Suprapubic skin (tissue), 4 donors: Measurements from ENCODE around the gene DNAH2. TPM values are rescaled to one million over a fixed set of nuclear protein-coding genes. Genes with fewer than 3 reads are reported as not detected.

ENCODE experiments used
- DNase-seq, 2 donors: peaks; one replicate each; pipeline ENCODE4 v3.0.0-alpha.2; 2019; ENCODE audit warnings: low spot score in 2 of 2
- H3K27ac ChIP-seq: fragments of 200-600 bp; sonication (generic); one replicate; pipeline ENCODE4 v1.5.1; 2019
- H3K27me3 ChIP-seq: fragments of 200-600 bp; sonication (generic); one replicate; pipeline ENCODE4 v1.5.1; 2019
- H3K36me3 ChIP-seq: fragments of 200-600 bp; sonication (generic); one replicate; pipeline ENCODE4 v1.5.1; 2019
- H3K4me1 ChIP-seq: fragments of 200-600 bp; sonication (generic); one replicate; pipeline ENCODE4 v1.5.1; 2019
- H3K4me3 ChIP-seq: fragments of 200-600 bp; sonication (generic); one replicate; pipeline ENCODE4 v1.5.1; 2019; ENCODE audit warnings: mild to moderate bottlenecking
- H3K9me3 ChIP-seq: fragments of 200-600 bp; sonication (generic); one replicate; pipeline ENCODE4 v1.5.1; 2019
- CTCF ChIP-seq, 2 donors: fragments of 200-600 bp in 1 of 2; fragments of 450-650 bp in 1 of 2; sonication (generic) in 1 of 2; IDR thresholded peaks; one replicate each; pipeline ENCODE4 v1.5.1; 2016 to 2019; ENCODE audit warnings: antibody characterized with exemption in 2 of 2, mild to moderate bottlenecking in 1 of 2, moderate library complexity in 1 of 2
- EP300 ChIP-seq: sonication (generic); formaldehyde crosslinking; IDR thresholded peaks from one replicate; pipeline ENCODE4 v1.6.1; 2017; ENCODE audit warnings: antibody characterized with exemption
- POLR2A ChIP-seq, 2 donors: fragments of 450-650 bp; IDR thresholded peaks; one replicate each; pipeline ENCODE4 v1.6.1; 2017; ENCODE audit warnings: antibody characterized with exemption in 2 of 2, mild to moderate bottlenecking in 2 of 2, moderate library complexity in 2 of 2
- POLR2AphosphoS5 ChIP-seq, 3 donors: sonication (generic); formaldehyde crosslinking; IDR thresholded peaks; one replicate each; pipeline ENCODE4 v1.6.1; 2017; ENCODE audit warnings: antibody characterized with exemption in 3 of 3
- WGBS: methylation state at CpG from one replicate; pipeline ENCODE4 v1.1.5; 2018; 5-methylcytosine and 5-hydroxymethylcytosine counted together
- total RNA-seq, 4 donors: library from RNA; depleted of rRNA; stranded (reverse); fragments of >200 nt; gene quantifications; one replicate each; pipeline ENCODE4 v1.1.0, GENCODE V29; 2016

Gene DNAH2
- total RNA-seq, 4 donors from 2014 or later: 0.08 to 0.19 TPM; not detected in 2

DNA sequence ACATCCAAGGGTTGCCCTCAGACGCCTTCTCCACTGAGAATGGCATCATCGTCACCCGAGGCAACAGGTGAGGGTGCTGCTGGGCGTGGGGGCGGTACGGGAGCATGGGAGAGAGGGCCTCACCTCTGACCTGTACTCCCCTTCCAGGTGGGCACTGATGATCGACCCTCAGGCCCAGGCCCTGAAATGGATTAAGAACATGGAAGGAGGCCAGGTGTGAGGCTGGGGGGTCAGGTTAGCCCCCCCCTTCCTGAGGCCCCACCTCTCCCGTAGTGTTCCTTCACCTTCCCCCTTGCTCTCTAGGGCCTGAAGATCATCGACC, 100.1 kb downstream of the DNAH2 start:
- TF ChIP-seq POLR2AphosphoS5 (IDR thresholded peaks at IDR 0.05) (no peak), POLR2A (IDR thresholded peaks at IDR 0.05) (no peak), EP300 (no peak), CTCF (IDR thresholded peaks at IDR 0.05) (no peak)

GRCh38 chr17:7818026-7818425, 100.5 kb downstream of the DNAH2 start:
- Histone ChIP-seq H3K27ac (no peak overlapping the region), H3K9me3 (no peaks in the 10 kb centered on the region), H3K4me3 (no peak overlapping the region), H3K36me3 (no peaks in the 10 kb centered on the region), H3K4me1 (no peaks in the 10 kb centered on the region), H3K27me3 (peaks cover 2% of the 10 kb centered on the region)
- TF ChIP-seq CTCF (IDR thresholded peaks at IDR 0.05) (no peak), POLR2A (IDR thresholded peaks at IDR 0.05) (no peak), EP300 (no peak), POLR2AphosphoS5 (IDR thresholded peaks at IDR 0.05) (no peak)
- WGBS: 88% methylated on average over 10 of the region's 10 CpGs
- no peak for DNase-seq

More for the DNA sequence above, 100.1 kb downstream of the DNAH2 start:
- WGBS: 84% methylated on average over 5 of the region's 9 CpGs
- Histone ChIP-seq H3K9me3 (no peaks in the 10 kb centered on the region), H3K27ac (no peak overlapping the region), H3K36me3 (no peaks in the 10 kb centered on the region), H3K27me3 (peaks cover 2% of the 10 kb centered on the region), H3K4me3 (no peak overlapping the region), H3K4me1 (no peaks in the 10 kb centered on the region)
- no peak for DNase-seq

DNA sequence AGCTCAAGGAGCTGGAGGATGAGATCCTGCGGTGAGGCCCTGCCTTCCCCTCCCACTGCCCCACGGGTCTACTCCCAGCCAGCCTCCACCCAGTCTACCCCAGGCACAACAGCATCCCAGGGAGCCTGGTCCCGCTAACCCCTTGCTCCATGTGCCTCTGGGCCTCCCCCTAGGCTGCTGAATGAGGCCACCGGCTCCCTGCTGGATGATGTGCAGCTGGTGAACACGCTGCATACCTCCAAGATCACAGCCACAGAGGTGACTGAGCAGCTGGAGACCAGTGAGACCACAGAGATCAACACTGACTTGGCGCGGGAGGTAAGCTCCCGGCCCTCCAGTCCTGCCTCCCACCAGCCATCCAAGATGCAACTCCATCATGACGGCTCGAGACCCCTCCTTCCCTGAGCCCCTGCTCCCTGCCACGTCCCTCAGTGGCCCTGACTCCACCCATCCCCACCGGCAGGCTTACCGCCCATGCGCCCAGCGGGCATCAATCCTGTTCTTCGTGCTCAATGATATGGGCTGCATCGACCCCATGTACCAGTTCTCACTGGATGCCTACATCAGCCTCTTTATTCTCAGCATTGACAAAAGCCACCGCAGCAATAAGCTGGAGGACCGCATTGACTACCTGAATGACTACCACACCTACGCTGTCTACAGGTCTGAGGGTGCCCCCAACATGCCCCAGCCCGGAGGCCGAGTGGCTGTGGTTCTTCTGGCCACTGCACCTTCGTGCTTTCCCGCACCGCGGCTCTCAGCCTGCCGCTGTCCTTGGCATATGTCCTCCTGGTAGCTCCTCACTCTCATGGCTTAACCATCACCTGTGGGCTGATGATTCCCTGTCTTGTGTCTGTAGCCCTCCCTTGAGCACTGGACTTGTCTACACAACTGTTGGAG, 101.5 kb downstream of the DNAH2 start:
- Histone ChIP-seq H3K4me1 (no peaks in the 10 kb centered on the region), H3K4me3 (no peak overlapping the region), H3K27me3 (peaks cover 2% of the 10 kb centered on the region), H3K27ac (no peak overlapping the region), H3K9me3 (no peaks in the 10 kb centered on the region), H3K36me3 (no peaks in the 10 kb centered on the region)
- TF ChIP-seq POLR2AphosphoS5 (IDR thresholded peaks at IDR 0.05): no peak
- TF ChIP-seq POLR2A (IDR thresholded peaks at IDR 0.05): no peak
- TF ChIP-seq CTCF (IDR thresholded peaks at IDR 0.05): no peak
- no peak for DNase-seq
- WGBS: 88% methylated on average over 22 of the region's 27 CpGs

DNA sequence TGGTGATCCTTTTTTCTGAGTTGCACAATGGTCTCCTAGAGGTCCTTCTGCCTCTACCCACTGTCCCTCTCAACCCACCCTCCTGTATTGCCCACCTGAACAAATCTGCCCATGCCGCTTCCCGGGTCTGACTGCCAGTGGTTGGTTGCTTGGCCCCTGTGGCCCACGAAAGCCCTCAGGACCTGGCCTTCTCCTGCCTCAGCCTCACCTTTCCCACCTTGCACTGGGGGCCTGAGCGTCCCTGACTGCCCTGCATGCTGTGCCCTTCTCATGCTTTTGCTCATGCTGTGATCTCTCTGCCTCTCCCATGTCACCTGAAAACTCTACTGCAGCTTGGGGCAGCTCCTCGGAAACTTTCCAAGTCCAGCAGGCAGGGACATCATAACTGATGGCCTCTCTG, 102.7 kb downstream of the DNAH2 start:
- H3K9me3 ChIP-seq: no peaks in the 10 kb centered on the region
- 87% methylated on average over 5 of the region's 5 CpGs for WGBS
- H3K36me3 ChIP-seq: no peaks in the 10 kb centered on the region
- H3K4me1 ChIP-seq: peaks cover under 1% of the 10 kb centered on the region
- H3K27ac ChIP-seq: no peak overlapping the region
- H3K27me3 ChIP-seq: peaks cover 2% of the 10 kb centered on the region
- H3K4me3 ChIP-seq: no peak overlapping the region
- TF ChIP-seq POLR2AphosphoS5 (IDR thresholded peaks at IDR 0.05): no peak
- no peak for TF ChIP-seq CTCF (IDR thresholded peaks at IDR 0.05)
- no peak for TF ChIP-seq EP300
- TF ChIP-seq POLR2A (IDR thresholded peaks at IDR 0.05): no peak
- DNase-seq: no peak

GRCh38 chr17:7822126-7822525, 104.6 kb downstream of the DNAH2 start:
- no peak overlapping the region for H3K27ac ChIP-seq
- H3K27me3 ChIP-seq: peaks cover 2% of the 10 kb centered on the region
- 72% methylated on average over 14 of the region's 14 CpGs for WGBS
- H3K36me3 ChIP-seq: no peaks in the 10 kb centered on the region
- peaks cover 7% of the 10 kb centered on the region for H3K4me1 ChIP-seq
- H3K4me3 ChIP-seq: no peak overlapping the region
- TF ChIP-seq POLR2A (IDR thresholded peaks at IDR 0.05) (no peak), CTCF (IDR thresholded peaks at IDR 0.05) (no peak), EP300 (no peak), POLR2AphosphoS5 (IDR thresholded peaks at IDR 0.05) (no peak)
- no peak for DNase-seq
- no peaks in the 10 kb centered on the region for H3K9me3 ChIP-seq
